ENCODE measurements around the gene FAM168A. TPM values are rescaled to one million over a fixed set of nuclear protein-coding genes. Genes with fewer than 3 reads are reported as not detected.

The FAM168A gene
- polyA plus RNA-seq, 1 donor (not counting 4 experiments of a cell fraction or from before 2014, with no cell fraction given) = 11.8 TPM

DNA sequence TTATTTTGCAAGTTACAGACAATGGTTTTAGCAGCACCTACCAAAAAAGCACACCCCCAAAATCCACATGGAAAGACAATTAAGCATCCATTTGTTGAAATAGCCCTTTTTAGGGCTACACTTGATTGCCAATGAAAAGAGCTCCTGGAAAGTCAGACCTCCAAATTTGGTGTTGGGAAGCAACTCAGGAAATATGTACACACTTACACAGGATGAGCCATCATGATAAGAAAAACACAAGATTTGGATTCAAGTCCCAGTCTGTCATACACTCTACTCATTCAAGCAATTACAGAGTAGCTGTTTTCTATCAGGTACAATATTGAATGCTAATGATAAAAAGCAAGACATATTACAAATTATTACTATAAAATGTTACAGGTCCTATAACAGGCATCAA is 31.5 kb downstream of the FAM168A start:
- H3K36me3 ChIP-seq (ENCODE audit: control insufficient read depth in 2 of 2, extremely low read depth in 1 of 2, insufficient read depth in 2 of 2, low read length in 2 of 2) = no peaks in the 10 kb centered on the region
- H3K9me1 ChIP-seq (ENCODE audit: control insufficient read depth, extremely low read depth, insufficient read depth, low read length) = no peaks in the 10 kb centered on the region
- H3K79me2 ChIP-seq (ENCODE audit: control insufficient read depth, insufficient read depth, low read length) = peaks cover 2% of the 10 kb centered on the region
- DNase-seq (ENCODE audit: low read depth, low spot score) (no peak), FAIRE-seq (no peak)
- no peaks in the 10 kb centered on the region for H3K9me3 ChIP-seq (ENCODE audit: control insufficient read depth, low read depth, low read length)
- no peak overlapping the region for H3K9ac ChIP-seq (ENCODE audit: control insufficient read depth, extremely low read depth, insufficient read depth, low read length)
- H3K4me1 ChIP-seq (ENCODE audit: control insufficient read depth, extremely low read depth, insufficient read depth, low read length) = peaks cover 13% of the 10 kb centered on the region
- TF ChIP-seq EZH2 (IDR thresholded peaks at IDR 0.05; ENCODE audit: low read length) = no peak
- TF ChIP-seq CTCF (optimal IDR thresholded peaks at IDR 0.05 in 1 of 3, IDR thresholded peaks at IDR 0.05 in 1 of 3, conservative IDR thresholded peaks at IDR 0.05 in 1 of 3; ENCODE audit: extremely low read depth in 1 of 3, insufficient read depth in 2 of 3, low read length in 3 of 3) = no peak
- no peak overlapping the region for H3K4me2 ChIP-seq (ENCODE audit: control insufficient read depth, extremely low read depth, insufficient read depth, low read depth, low read length)
- H3K27ac ChIP-seq (ENCODE audit: control insufficient read depth, insufficient read depth, low read length) = no peak overlapping the region
- no peak overlapping the region for H2AFZ ChIP-seq (ENCODE audit: control insufficient read depth, low read length)
- H3K4me3 ChIP-seq (ENCODE audit: control insufficient read depth in 2 of 3, extremely low read depth in 1 of 3, insufficient read depth in 2 of 3, low read depth in 1 of 3, low read length in 3 of 3) = no peak overlapping the region
- dilution Hi-C loops (cut with MboI; ENCODE audit: extremely low pct_ligation_motif_present, low sequenced_read_pairs) = no loop called here
- H4K20me1 ChIP-seq (ENCODE audit: control insufficient read depth, extremely low read depth, insufficient read depth, low read length) = no peaks in the 10 kb centered on the region
- no peaks in the 10 kb centered on the region for H3K27me3 ChIP-seq (ENCODE audit: control insufficient read depth, extremely low read depth, insufficient read depth, low read length)

DNA sequence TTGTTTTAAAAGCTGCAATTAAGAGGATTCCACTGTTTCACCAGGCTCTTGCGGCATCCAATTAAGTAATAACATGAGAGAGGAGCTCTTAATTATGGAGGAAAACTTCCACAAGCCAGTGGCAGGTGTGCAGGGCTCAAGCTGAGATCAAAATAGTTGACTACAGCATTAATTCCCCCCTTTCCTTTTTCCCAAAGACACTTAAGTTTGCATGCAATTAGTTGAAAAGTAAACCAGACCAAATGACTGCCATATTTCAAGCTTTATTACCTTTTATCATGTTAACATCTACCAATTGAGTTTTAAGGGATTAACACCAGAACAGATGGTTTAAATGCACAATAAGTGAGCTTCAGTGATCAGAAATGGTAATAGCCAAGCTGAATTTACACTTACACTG is 32.1 kb downstream of the FAM168A start:
- Histone ChIP-seq H3K4me2 (ENCODE audit: control insufficient read depth, extremely low read depth, insufficient read depth, low read depth, low read length) (no peak overlapping the region), H3K36me3 (ENCODE audit: control insufficient read depth in 2 of 2, extremely low read depth in 1 of 2, insufficient read depth in 2 of 2, low read length in 2 of 2) (no peaks in the 10 kb centered on the region), H3K4me1 (ENCODE audit: control insufficient read depth, extremely low read depth, insufficient read depth, low read length) (peaks cover 11% of the 10 kb centered on the region), H3K9ac (ENCODE audit: control insufficient read depth, extremely low read depth, insufficient read depth, low read length) (no peak overlapping the region), H3K4me3 (ENCODE audit: control insufficient read depth in 2 of 3, extremely low read depth in 1 of 3, insufficient read depth in 2 of 3, low read depth in 1 of 3, low read length in 3 of 3) (no peak overlapping the region), H3K9me1 (ENCODE audit: control insufficient read depth, extremely low read depth, insufficient read depth, low read length) (no peaks in the 10 kb centered on the region), H2AFZ (ENCODE audit: control insufficient read depth, low read length) (no peak overlapping the region), H3K79me2 (ENCODE audit: control insufficient read depth, insufficient read depth, low read length) (peaks cover 2% of the 10 kb centered on the region), H3K9me3 (ENCODE audit: control insufficient read depth, low read depth, low read length) (no peaks in the 10 kb centered on the region), H4K20me1 (ENCODE audit: control insufficient read depth, extremely low read depth, insufficient read depth, low read length) (no peaks in the 10 kb centered on the region), H3K27me3 (ENCODE audit: control insufficient read depth, extremely low read depth, insufficient read depth, low read length) (no peaks in the 10 kb centered on the region), H3K27ac (ENCODE audit: control insufficient read depth, insufficient read depth, low read length) (no peak overlapping the region)
- no peak for TF ChIP-seq CTCF (optimal IDR thresholded peaks at IDR 0.05 in 1 of 3, IDR thresholded peaks at IDR 0.05 in 1 of 3, conservative IDR thresholded peaks at IDR 0.05 in 1 of 3; ENCODE audit: extremely low read depth in 1 of 3, insufficient read depth in 2 of 3, low read length in 3 of 3)
- TF ChIP-seq EZH2 (IDR thresholded peaks at IDR 0.05; ENCODE audit: low read length) = no peak
- FAIRE-seq (no peak), DNase-seq (ENCODE audit: low read depth, low spot score) (no peak)
- dilution Hi-C loops (cut with MboI; ENCODE audit: extremely low pct_ligation_motif_present, low sequenced_read_pairs) = no loop called here

Measured in keratinocyte (primary cell).